Activated T-cell treated with anti-CD3 and anti-CD28 coated beads, Interleukin-2, amount 50 U/mL, for 24 hours (primary cell): ENCODE results near the gene MAPK1.
"Not testable (repeated sequence)": the region's sequence is repeated elsewhere in the genome, so short reads cannot be mapped to it uniquely, and the experiment has no call there.

Experiments used
- DNase-seq: peaks from one replicate; pipeline ENCODE4 v3.0.0-alpha.2; 2020
- H3K27ac Mint-ChIP-seq: 2 replicates; pipeline ENCODE4 v1.8.0; 2020; ENCODE audit warnings: mild to moderate bottlenecking, mixed read lengths
- H3K27me3 Mint-ChIP-seq: 2 replicates; pipeline ENCODE4 v1.8.0; 2020; ENCODE audit warnings: mixed read lengths
- H3K36me3 Mint-ChIP-seq: 2 replicates; pipeline ENCODE4 v1.8.0; 2020; ENCODE audit warnings: low read depth, mixed read lengths
- H3K4me1 Mint-ChIP-seq: 2 replicates; pipeline ENCODE4 v1.8.0; 2020; ENCODE audit warnings: low read depth, mixed read lengths
- H3K4me3 Mint-ChIP-seq: 2 replicates; pipeline ENCODE4 v1.8.0; 2020; ENCODE audit warnings: mild to moderate bottlenecking, moderate library complexity, mixed read lengths
- H3K9me3 Mint-ChIP-seq: 2 replicates; pipeline ENCODE4 v1.8.0; 2020; ENCODE audit warnings: mixed read lengths

The MAPK1 gene

GRCh38 chr22:21867528-21868266 lies at the start of gene MAPK1:
TSS of gene MAPK1 (minus strand) at chr22:21867645. CDS start at chr22:21867440, 205 bp downstream.
- Mint-ChIP-seq H3K27ac (peak within 1 kb of the TSS; percentile 99), H3K9me3 (peaks cover 3% of the 10 kb centered on the region), H3K4me1 (peaks cover 43% of the 10 kb centered on the region), H3K4me3 (peak within 1 kb of the TSS; percentile 95), H3K36me3 (peaks cover 33% of the 10 kb centered on the region), H3K27me3 (no peaks in the 10 kb centered on the region)
- DNase-seq, result peak; percentile 96

DNA sequence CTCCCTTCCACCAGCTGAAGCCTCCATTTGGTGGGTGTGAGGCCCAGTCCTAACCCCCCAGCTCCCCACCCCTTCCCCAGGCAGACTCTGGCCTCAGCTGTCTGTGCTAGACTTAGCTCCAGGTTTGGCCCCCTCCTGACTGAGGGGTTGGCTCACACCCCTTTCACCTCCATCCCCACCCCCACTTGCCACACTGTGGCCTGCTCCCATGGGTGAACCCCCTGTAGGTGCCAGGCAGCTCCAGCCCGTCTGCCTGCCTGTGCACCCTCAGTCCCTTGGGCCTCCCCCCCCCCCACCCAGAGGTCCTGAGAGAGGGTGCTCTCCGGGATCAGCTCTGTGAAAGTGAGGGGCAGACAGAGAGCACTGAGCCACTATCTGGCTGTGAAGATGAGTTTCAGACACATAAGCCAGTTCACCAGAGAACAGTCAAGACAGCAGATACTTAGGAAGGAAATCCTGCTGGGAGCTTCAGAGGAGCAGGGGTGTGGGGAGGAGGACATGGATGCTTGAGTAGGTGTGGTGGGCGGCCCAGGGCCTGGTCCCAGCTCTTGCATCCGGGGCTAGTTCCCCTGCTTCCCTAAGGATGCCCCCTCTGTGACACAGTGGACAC lies 49.0 kb upstream of the MAPK1 start:
- peak overlapping the region; percentile 14 for H3K27ac Mint-ChIP-seq
- no peaks in the 10 kb centered on the region for H3K4me1 Mint-ChIP-seq
- H3K9me3 Mint-ChIP-seq, result no peaks in the 10 kb centered on the region
- peaks cover 1% of the 10 kb centered on the region for H3K36me3 Mint-ChIP-seq
- H3K4me3 Mint-ChIP-seq, result no peak overlapping the region
- no peaks in the 10 kb centered on the region for H3K27me3 Mint-ChIP-seq
- no peak for DNase-seq

- no peak overlapping the region for H3K4me3 Mint-ChIP-seq
- DNase-seq, result no peak
- H3K9me3 Mint-ChIP-seq, result no peaks in the 10 kb centered on the region
- peaks cover 1% of the 10 kb centered on the region for H3K36me3 Mint-ChIP-seq
- H3K27ac Mint-ChIP-seq, result no peak overlapping the region
- no peaks in the 10 kb centered on the region for H3K27me3 Mint-ChIP-seq
- no peaks in the 10 kb centered on the region for H3K4me1 Mint-ChIP-seq
Observed at GRCh38 chr22:21915624-21916308, 48.3 kb upstream of the MAPK1 start.

- H3K27ac Mint-ChIP-seq, H3K36me3 Mint-ChIP-seq, H3K4me1 Mint-ChIP-seq, H3K4me3 Mint-ChIP-seq, DNase-seq, H3K27me3 Mint-ChIP-seq, H3K9me3 Mint-ChIP-seq: not testable (repeated sequence)
Observed at GRCh38 chr22:21914033-21914642, 46.7 kb upstream of the MAPK1 start.

- not testable (repeated sequence) for H3K9me3 Mint-ChIP-seq, H3K4me1 Mint-ChIP-seq, H3K36me3 Mint-ChIP-seq, H3K27ac Mint-ChIP-seq, H3K27me3 Mint-ChIP-seq, DNase-seq, H3K4me3 Mint-ChIP-seq
Observed at GRCh38 chr22:21910367-21910766, 42.9 kb upstream of the MAPK1 start.

- Mint-ChIP-seq H3K4me1 (no peaks in the 10 kb centered on the region), H3K4me3 (no peak overlapping the region), H3K9me3 (no peaks in the 10 kb centered on the region), H3K27ac (no peak overlapping the region), H3K27me3 (no peaks in the 10 kb centered on the region), H3K36me3 (no peaks in the 10 kb centered on the region)
- DNase-seq, result no peak
Observed at GRCh38 chr22:21909871-21910270, 42.4 kb upstream of the MAPK1 start.

- Mint-ChIP-seq H3K27ac (no peak overlapping the region), H3K9me3 (no peaks in the 10 kb centered on the region), H3K4me3 (no peak overlapping the region), H3K4me1 (no peaks in the 10 kb centered on the region), H3K36me3 (peaks cover 2% of the 10 kb centered on the region), H3K27me3 (no peaks in the 10 kb centered on the region)
- no peak for DNase-seq
Observed at GRCh38 chr22:21907638-21908522, 40.4 kb upstream of the MAPK1 start.

DNA sequence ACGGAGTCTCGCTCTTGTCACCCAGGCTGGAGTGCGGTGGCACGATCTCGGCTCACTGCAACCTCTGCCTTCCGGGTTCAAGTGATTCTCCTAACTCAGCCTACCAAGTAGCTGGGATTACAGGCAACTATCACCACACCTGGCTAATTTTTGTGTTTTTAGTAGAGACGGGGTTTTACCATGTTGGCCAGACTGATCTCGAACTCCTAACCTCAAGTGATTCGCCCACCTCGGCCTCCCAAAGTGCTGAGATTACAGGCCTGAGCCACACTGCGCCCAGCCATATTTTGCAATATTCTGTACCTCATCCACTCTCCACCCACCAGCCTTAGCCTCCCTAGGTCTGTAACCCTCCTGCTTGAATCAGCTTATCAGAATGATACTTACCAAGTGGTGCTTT lies 37.8 kb upstream of the MAPK1 start:
- not testable (repeated sequence) for H3K9me3 Mint-ChIP-seq, H3K27me3 Mint-ChIP-seq, H3K36me3 Mint-ChIP-seq, H3K4me3 Mint-ChIP-seq, H3K4me1 Mint-ChIP-seq, H3K27ac Mint-ChIP-seq, DNase-seq

DNA sequence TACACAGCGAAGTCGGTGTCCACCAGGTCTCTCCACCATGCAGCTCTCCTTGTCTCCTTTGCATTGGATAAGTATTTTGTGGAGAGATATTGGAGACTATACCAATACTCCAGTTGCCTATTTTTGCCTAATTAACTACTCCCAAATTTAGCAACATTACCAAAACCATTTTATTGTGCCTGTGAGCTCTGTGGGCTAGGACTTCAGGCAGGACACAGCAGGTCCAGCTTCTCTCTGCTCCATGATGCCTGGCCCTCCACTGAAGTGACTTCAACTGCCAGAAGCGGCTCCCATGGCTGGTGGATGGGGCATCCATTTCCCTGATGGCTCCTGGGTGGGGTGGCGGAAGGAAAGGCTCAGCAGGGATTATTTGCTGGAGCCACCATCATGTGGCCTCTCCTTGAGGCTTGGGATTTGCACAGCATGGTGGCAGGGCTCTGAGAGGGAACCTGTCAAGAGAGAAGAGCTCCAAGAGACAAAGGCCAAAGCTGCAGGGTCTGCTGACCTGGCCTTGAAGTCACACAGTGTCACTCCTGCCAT lies 36.9 kb upstream of the MAPK1 start:
- no peaks in the 10 kb centered on the region for H3K27me3 Mint-ChIP-seq
- H3K4me1 Mint-ChIP-seq, result no peaks in the 10 kb centered on the region
- DNase-seq, result no peak
- peaks cover 2% of the 10 kb centered on the region for H3K36me3 Mint-ChIP-seq
- no peak overlapping the region for H3K27ac Mint-ChIP-seq
- no peaks in the 10 kb centered on the region for H3K9me3 Mint-ChIP-seq
- no peak overlapping the region for H3K4me3 Mint-ChIP-seq

DNA sequence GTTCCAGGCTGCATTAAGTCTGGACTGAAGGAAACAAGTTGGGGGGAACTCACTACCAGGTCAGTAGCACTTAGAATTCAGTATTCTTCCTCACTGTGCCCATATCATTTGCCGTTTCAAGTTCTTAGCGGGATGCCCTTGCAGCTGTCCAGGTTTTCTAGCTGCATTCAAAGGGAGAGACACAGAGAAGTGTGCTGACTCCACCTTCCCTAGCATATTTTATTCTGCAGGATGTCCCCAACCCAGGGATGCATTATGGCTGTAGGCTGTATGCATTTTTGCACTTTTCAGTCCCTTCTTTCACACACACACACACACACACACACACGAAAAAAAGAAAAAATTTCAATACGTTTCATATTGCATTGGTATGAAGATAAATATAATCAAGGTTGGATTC lies 35.8 kb upstream of the MAPK1 start:
- Mint-ChIP-seq H3K4me3 (no peak overlapping the region), H3K27me3 (no peaks in the 10 kb centered on the region), H3K27ac (no peak overlapping the region), H3K9me3 (no peaks in the 10 kb centered on the region), H3K4me1 (no peaks in the 10 kb centered on the region), H3K36me3 (peaks cover 2% of the 10 kb centered on the region)
- no peak for DNase-seq

DNA sequence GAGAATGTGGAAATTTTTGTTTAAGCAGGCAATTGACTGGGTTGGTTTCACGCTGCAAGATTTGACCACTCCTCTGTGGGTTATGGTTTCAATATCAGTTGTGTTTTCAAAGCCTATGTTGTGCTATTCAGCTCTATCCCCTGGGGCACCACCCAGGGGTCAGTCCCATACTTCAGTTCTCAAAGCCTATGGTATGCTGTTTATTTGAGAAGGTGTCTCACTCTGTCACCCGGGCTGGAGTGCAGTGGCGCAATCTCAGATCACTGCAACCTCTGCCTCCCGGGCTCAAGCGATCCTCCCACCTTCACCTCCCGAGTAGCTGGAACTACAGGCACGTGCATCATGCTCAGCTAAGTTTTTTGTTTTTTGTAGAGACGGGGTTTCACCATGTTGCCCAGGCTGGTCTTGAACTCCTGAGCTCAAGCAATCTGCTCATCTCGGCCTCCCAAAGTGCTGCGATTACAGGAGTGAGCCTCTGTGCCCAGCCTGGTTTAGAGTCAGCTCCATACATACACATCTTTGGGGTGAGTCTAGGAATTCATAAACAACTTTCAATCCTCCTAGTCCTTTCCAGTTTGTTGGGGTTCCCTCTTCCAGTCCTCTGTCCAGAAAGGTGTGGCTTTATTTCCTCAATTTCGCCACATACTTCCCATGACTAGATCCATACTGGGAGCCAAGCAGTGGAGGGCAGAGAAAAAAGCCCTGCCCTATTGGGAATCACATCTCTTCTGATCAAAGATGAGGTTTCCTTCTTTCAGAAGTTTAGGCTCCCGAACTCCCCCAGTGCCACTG lies 35.0 kb upstream of the MAPK1 start:
- H3K4me1 Mint-ChIP-seq, result no peaks in the 10 kb centered on the region
- H3K27ac Mint-ChIP-seq, result no peak overlapping the region

DNA sequence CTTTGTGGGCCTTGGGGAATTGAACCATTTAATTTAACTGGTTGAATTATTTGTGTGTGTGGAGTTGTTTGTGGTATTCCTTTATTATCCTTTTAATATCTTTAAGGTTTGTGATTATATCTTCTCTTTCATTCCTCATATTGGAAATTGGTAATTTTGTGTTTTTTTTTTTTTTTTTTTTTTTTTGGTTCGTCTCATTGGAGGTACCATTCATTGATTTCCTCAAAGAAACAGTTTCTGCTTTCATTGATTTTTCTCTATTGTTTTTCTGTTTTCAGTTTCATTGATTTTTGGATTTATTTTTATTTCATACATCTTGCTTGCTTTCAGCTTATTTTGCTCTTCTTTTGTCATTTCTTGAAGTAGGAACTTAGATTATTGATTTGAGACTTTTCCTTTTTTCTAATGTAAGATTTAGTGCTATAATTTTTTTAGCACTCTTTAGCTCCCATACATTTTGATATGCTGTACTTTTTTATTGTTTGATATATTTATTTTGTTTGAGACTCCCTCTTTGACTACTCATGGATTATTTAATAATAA lies 31.0 kb upstream of the MAPK1 start:
- Mint-ChIP-seq H3K4me1 (no peaks in the 10 kb centered on the region), H3K4me3 (no peak overlapping the region), H3K36me3 (no peaks in the 10 kb centered on the region), H3K27ac (no peak overlapping the region), H3K9me3 (no peaks in the 10 kb centered on the region), H3K27me3 (no peaks in the 10 kb centered on the region)
- no peak for DNase-seq

More for the DNA sequence above, 35.0 kb upstream of the MAPK1 start:
- H3K27me3 Mint-ChIP-seq, result no peaks in the 10 kb centered on the region
- no peak for DNase-seq
- no peaks in the 10 kb centered on the region for H3K9me3 Mint-ChIP-seq
- peaks cover 2% of the 10 kb centered on the region for H3K36me3 Mint-ChIP-seq
- no peak overlapping the region for H3K4me3 Mint-ChIP-seq

GRCh38 chr22:21896951-21897513 lies 29.6 kb upstream of the MAPK1 start:
- Mint-ChIP-seq H3K4me1 (no peaks in the 10 kb centered on the region), H3K27ac (no peak overlapping the region)
- no peak for DNase-seq

More at GRCh38 chr22:21896951-21897513, 29.6 kb upstream of the MAPK1 start:
- Mint-ChIP-seq H3K4me3 (no peak overlapping the region), H3K36me3 (no peaks in the 10 kb centered on the region), H3K9me3 (no peaks in the 10 kb centered on the region), H3K27me3 (no peaks in the 10 kb centered on the region)
